BE2C (cell line): ENCODE results near the gene ZNF91.
"Not testable (repeated sequence)": the region's sequence is repeated elsewhere in the genome, so short reads cannot be mapped to it uniquely, and the experiment has no call there.

Experiments
- DNase-seq: peaks from one replicate; pipeline ENCODE4 v3.0.0-alpha.2; 2020
- H3K27me3 ChIP-seq: fragments of 250-450 bp; sonication (Bioruptor Pico); 2 replicates; pipeline ENCODE4 v1.5.1; 2020; ENCODE audit warnings: mild to moderate bottlenecking
- H3K36me3 ChIP-seq: fragments of 250-450 bp; sonication (Bioruptor Pico); 2 replicates; pipeline ENCODE4 v1.5.1; 2020; ENCODE audit warnings: mild to moderate bottlenecking
- H3K4me1 ChIP-seq: fragments of 250-450 bp; sonication (Bioruptor Pico); 2 replicates; pipeline ENCODE4 v1.5.1; 2020
- H3K4me3 ChIP-seq: 2 replicates; pipeline ENCODE4 v1.5.1; 2011; ENCODE audit warnings: low read depth, low read length
- H3K9me3 ChIP-seq: fragments of 250-450 bp; sonication (Bioruptor Pico); 2 replicates; pipeline ENCODE4 v1.5.1; 2020
- CTCF ChIP-seq: IDR thresholded peaks from 2 replicates; pipeline ENCODE4 v1.5.1; 2012; ENCODE audit warnings: mild to moderate bottlenecking, low read depth, low read length

ZNF91 gene

GRCh38 chr19:23310729-23311211 is 84.5 kb downstream of the ZNF91 start:
- no peak for DNase-seq
- Histone ChIP-seq H3K4me1 (no peaks in the 10 kb centered on the region), H3K4me3 (no peak overlapping the region), H3K36me3 (no peaks in the 10 kb centered on the region), H3K9me3 (no peaks in the 10 kb centered on the region), H3K27me3 (no peaks in the 10 kb centered on the region)
- no peak for TF ChIP-seq CTCF

GRCh38 chr19:23309926-23310325 is 85.3 kb downstream of the ZNF91 start:
- TF ChIP-seq CTCF, result no peak
- DNase-seq, result no peak
- no peaks in the 10 kb centered on the region for H3K4me1 ChIP-seq
- H3K27me3 ChIP-seq, result no peaks in the 10 kb centered on the region
- H3K4me3 ChIP-seq, result no peak overlapping the region
- no peaks in the 10 kb centered on the region for H3K9me3 ChIP-seq
- no peaks in the 10 kb centered on the region for H3K36me3 ChIP-seq

GRCh38 chr19:23305555-23305954 is 89.7 kb downstream of the ZNF91 start:
- Histone ChIP-seq H3K4me1 (no peaks in the 10 kb centered on the region), H3K4me3 (no peak overlapping the region), H3K9me3 (no peaks in the 10 kb centered on the region), H3K36me3 (no peaks in the 10 kb centered on the region), H3K27me3 (no peaks in the 10 kb centered on the region)
- peak; percentile 15; the same call in 1 of the 2 replicates for TF ChIP-seq CTCF
- DNase-seq, result no peak

GRCh38 chr19:23304238-23304637 is 91.0 kb downstream of the ZNF91 start:
- no peak for TF ChIP-seq CTCF
- Histone ChIP-seq H3K27me3 (no peaks in the 10 kb centered on the region), H3K4me1 (no peaks in the 10 kb centered on the region), H3K9me3 (no peaks in the 10 kb centered on the region), H3K36me3 (no peaks in the 10 kb centered on the region), H3K4me3 (no peak overlapping the region)
- DNase-seq, result no peak

GRCh38 chr19:23294141-23294540 is 101.1 kb downstream of the ZNF91 start:
- no peaks in the 10 kb centered on the region for H3K4me1 ChIP-seq
- no peak overlapping the region for H3K4me3 ChIP-seq
- TF ChIP-seq CTCF, result no peak
- H3K9me3 ChIP-seq, result no peaks in the 10 kb centered on the region
- no peaks in the 10 kb centered on the region for H3K36me3 ChIP-seq
- DNase-seq, result no peak
- no peaks in the 10 kb centered on the region for H3K27me3 ChIP-seq

- DNase-seq, H3K9me3 ChIP-seq: not testable (repeated sequence)
Observed at GRCh38 chr19:23289966-23290365, 105.3 kb downstream of the ZNF91 start.

More at GRCh38 chr19:23289966-23290365, 105.3 kb downstream of the ZNF91 start:
- H3K4me3 ChIP-seq, H3K36me3 ChIP-seq, H3K4me1 ChIP-seq, H3K27me3 ChIP-seq: not testable (repeated sequence)
